K562 (cell line): ENCODE data around the gene PRKD1. TPM values are rescaled to one million over a fixed set of nuclear protein-coding genes. Genes with fewer than 3 reads are reported as not detected.

Source experiments
- ASH1L ChIP-seq: fragments of 450-650 bp; IDR thresholded peaks from 2 replicates; pipeline ENCODE4 v1.6.1; 2018; ENCODE audit warnings: borderline replicate concordance, mild to moderate bottlenecking, low read depth; ENCODE audit not compliant: partially characterized antibody
- C11orf30 ChIP-seq: fragments of 450-650 bp; IDR thresholded peaks from 2 replicates; pipeline ENCODE4 v1.6.1; 2016; ENCODE audit warnings: low read depth, mild to moderate bottlenecking
- CC2D1A ChIP-seq: fragments of 450-650 bp; IDR thresholded peaks from 2 replicates; pipeline ENCODE4 v1.6.1; 2017; ENCODE audit warnings: mild to moderate bottlenecking
- EHMT2 ChIP-seq: fragments of 450-650 bp; IDR thresholded peaks from 2 replicates; pipeline ENCODE4 v1.6.1; 2018; ENCODE audit warnings: antibody characterized with exemption
- FIP1L1 ChIP-seq: fragments of 200-400 bp; formaldehyde crosslinking; IDR thresholded peaks from 2 replicates; pipeline ENCODE4 v1.6.1; 2018; ENCODE audit warnings: mild to moderate bottlenecking, low read depth, low read length; ENCODE audit not compliant: poor library complexity, severe bottlenecking
- HOXB6 ChIP-seq: fragments of 250-450 bp; sonication (Bioruptor Pico); IDR thresholded peaks from 2 replicates; pipeline ENCODE4 v1.5.1; 2022; ENCODE audit warnings: mild to moderate bottlenecking, borderline replicate concordance
- KAT2B ChIP-seq: IDR thresholded peaks from one replicate; pipeline ENCODE4 v1.6.1; 2012; ENCODE audit warnings: low read depth, mild to moderate bottlenecking, control low read depth, inconsistent platforms, low read length, moderate library complexity
- MAZ ChIP-seq, 2 experiments: fragments of 450-650 bp in 1 of 2; sonication (generic) in 1 of 2; formaldehyde crosslinking; IDR thresholded peaks in 1 of 2; conservative IDR thresholded peaks in 1 of 2; 2 replicates each; pipeline versions ENCODE4 v1.4.0 to v1.5.0; 2020; ENCODE audit warnings: mild to moderate bottlenecking in 1 of 2, missing genetic modification reagents in 1 of 2
- NFE2 ChIP-seq: IDR thresholded peaks from 2 replicates; pipeline ENCODE4 v1.6.1; 2014; ENCODE audit warnings: antibody characterized with exemption, low read depth
- NR4A1 ChIP-seq, 2 experiments: fragments of 250-450 bp in 1 of 2; fragments of 450-650 bp in 1 of 2; sonication (Bioruptor Pico) in 1 of 2; IDR thresholded peaks; 2 replicates each; pipeline versions ENCODE4 v1.4.0 to v1.6.1; 2016 to 2020; ENCODE audit warnings: mild to moderate bottlenecking in 2 of 2, missing compliant biosample characterization in 1 of 2, missing genetic modification characterization in 1 of 2, moderate library complexity in 1 of 2
- SIN3A ChIP-seq, 2 experiments: fragments of 150-350 bp in 1 of 2; IDR thresholded peaks; 2 replicates each; pipeline ENCODE4 v1.6.1; 2011 to 2016; ENCODE audit warnings: borderline replicate concordance in 2 of 2, low read depth in 2 of 2, low read length in 2 of 2, mild to moderate bottlenecking in 2 of 2, moderate library complexity in 2 of 2; ENCODE audit not compliant: control insufficient read depth in 1 of 2
- SMARCA4 ChIP-seq: fragments of 450-650 bp; IDR thresholded peaks from 2 replicates; pipeline ENCODE4 v1.6.1; 2016
- SOX6 ChIP-seq: fragments of 450-650 bp; IDR thresholded peaks from 2 replicates; pipeline ENCODE4 v1.6.1; 2014; ENCODE audit warnings: mild to moderate bottlenecking
- SP2 ChIP-seq: IDR thresholded peaks from 2 replicates; pipeline ENCODE4 v1.6.1; 2011; ENCODE audit warnings: mild to moderate bottlenecking, low read depth, low read length, moderate library complexity; ENCODE audit not compliant: poor library complexity, severe bottlenecking; ENCODE audit errors: extremely low read depth
- SREBF1 ChIP-seq: fragments of 150-350 bp; IDR thresholded peaks from 2 replicates; pipeline ENCODE4 v1.6.1; 2014; ENCODE audit warnings: antibody characterized with exemption, low read depth, low read length, borderline replicate concordance
- TAF9B ChIP-seq: fragments of 450-650 bp; IDR thresholded peaks from 2 replicates; pipeline ENCODE4 v1.6.1; 2018; ENCODE audit warnings: mild to moderate bottlenecking; ENCODE audit not compliant: partially characterized antibody
- ZNF79 ChIP-seq: fragments of 250-450 bp; sonication (Bioruptor Pico); IDR thresholded peaks from 2 replicates; pipeline ENCODE4 v1.4.0; 2020; ENCODE audit warnings: low read depth, mild to moderate bottlenecking, moderate library complexity
- polyA plus RNA-seq, 8 experiments: library from polyadenylated mRNA; depleted of rRNA in 4 of 8; stranded (reverse) in 5 of 8; unstranded in 3 of 8; fragments of >200 nt; fragmentation: Nextera tagmentation in 2 of 8; fragmentation: Illumina TruSeq in 1 of 8; extraction: Ambion mirVana in 2 of 8; extraction: Trizol in 1 of 8; gene quantifications; 2 replicates each; pipeline versions ENCODE4 v1.2.1 to v1.2.3, GENCODE V29; 2011 to 2014; ENCODE audit warnings: inconsistent platforms in 1 of 8, missing spikeins in 1 of 8
- total RNA-seq, 7 experiments: library from RNA; depleted of rRNA in 6 of 7; stranded (reverse); fragments of >200 nt in 6 of 7; fragmentation: Illumina TruSeq in 2 of 7; extraction: Trizol in 2 of 7; gene quantifications; 2 replicates each; pipeline versions ENCODE4 v1.2.1 to v1.2.3, GENCODE V29; 2011 to 2021; ENCODE audit warnings: low replicate concordance in 1 of 7
- TF ChIP-seq, protein P1 (sequence below): sonication (generic); formaldehyde crosslinking; IDR thresholded peaks from 2 replicates; pipeline ENCODE4 v1.8.0; 2022; ENCODE audit warnings: mild to moderate bottlenecking, low read depth, missing genetic modification reagents
- TF ChIP-seq, protein P2 (sequence below): IDR thresholded peaks from 2 replicates; pipeline ENCODE4 v1.6.1; 2012; ENCODE audit warnings: low read depth, low read length, improper control_type of control experiment, borderline replicate concordance
- TF ChIP-seq, protein P3 (sequence below): fragments of 450-650 bp; IDR thresholded peaks from 2 replicates; pipeline ENCODE4 v1.6.1; 2017; ENCODE audit warnings: antibody characterized with exemption, mild to moderate bottlenecking

Gene PRKD1
- total and polyA plus RNA-seq, 9 of the 15 experiments (the other 6 are each of a cell fraction or from before 2014, with no cell fraction given), result 0.04 to 0.25 (median 0.13) TPM; not detected in 1

DNA sequence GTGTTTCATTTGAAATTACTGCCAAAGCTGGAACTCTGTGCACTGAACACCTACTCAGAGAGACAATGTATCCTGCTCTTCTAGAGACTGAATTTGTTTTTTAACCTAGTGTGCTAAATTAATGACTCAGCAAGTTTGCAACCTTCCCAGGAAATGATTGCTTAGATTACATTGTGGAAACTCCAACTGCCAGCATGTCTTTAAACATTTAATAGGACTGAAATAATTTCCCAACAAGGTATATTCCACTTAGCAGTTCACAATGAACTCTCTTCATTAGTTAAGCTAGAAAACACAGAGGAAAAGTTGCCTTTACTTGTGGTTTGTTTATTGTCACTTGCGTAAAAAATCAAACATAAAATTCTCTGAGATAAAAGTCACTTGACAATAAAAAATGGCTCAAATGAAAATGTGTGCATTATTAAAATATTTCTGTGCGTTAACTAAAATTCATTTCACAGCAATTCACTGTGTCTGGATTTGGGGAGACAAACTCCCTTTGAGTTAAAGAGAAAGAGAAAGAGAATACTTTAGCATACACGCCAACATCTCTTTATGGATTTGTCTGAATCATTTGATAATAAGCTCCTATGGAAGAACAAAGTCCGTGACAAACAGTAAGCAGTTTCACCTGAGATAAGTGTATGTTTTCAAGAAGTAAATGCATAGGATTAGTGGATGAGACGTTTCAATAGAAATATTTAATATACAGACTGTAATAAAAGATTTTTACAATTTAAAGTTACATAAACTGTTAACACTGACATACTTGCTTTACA, 284.0 kb downstream of the PRKD1 start (continued):
- no peak for TF ChIP-seq KAT2B
- TF ChIP-seq, protein P1, sequence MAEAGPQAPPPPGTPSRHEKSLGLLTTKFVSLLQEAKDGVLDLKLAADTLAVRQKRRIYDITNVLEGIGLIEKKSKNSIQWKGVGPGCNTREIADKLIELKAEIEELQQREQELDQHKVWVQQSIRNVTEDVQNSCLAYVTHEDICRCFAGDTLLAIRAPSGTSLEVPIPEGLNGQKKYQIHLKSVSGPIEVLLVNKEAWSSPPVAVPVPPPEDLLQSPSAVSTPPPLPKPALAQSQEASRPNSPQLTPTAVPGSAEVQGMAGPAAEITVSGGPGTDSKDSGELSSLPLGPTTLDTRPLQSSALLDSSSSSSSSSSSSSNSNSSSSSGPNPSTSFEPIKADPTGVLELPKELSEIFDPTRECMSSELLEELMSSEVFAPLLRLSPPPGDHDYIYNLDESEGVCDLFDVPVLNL (CRISPR knock-in tag), result no peak
- TF ChIP-seq ZNF79 (CRISPR knock-in tag), result no peak
- no peak for TF ChIP-seq TAF9B
- no peak for TF ChIP-seq HOXB6 (CRISPR knock-in tag)
- TF ChIP-seq ASH1L, result no peak
- no peak for TF ChIP-seq MAZ (CRISPR knock-in tag; conservative IDR thresholded peaks at IDR 0.05 in 1 of 2, IDR thresholded peaks at IDR 0.05 in 1 of 2)
- TF ChIP-seq CC2D1A, result no peak
- TF ChIP-seq, protein P2, sequence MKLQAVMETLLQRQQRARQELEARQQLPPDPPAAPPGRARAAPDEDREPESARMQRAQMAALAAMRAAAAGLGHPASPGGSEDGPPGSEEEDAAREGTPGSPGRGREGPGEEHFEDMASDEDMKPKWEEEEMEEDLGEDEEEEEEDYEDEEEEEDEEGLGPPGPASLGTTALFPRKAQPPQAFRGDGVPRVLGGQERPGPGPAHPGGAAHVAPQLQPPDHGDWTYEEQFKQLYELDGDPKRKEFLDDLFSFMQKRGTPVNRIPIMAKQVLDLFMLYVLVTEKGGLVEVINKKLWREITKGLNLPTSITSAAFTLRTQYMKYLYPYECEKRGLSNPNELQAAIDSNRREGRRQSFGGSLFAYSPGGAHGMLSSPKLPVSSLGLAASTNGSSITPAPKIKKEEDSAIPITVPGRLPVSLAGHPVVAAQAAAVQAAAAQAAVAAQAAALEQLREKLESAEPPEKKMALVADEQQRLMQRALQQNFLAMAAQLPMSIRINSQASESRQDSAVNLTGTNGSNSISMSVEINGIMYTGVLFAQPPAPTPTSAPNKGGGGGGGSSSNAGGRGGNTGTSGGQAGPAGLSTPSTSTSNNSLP, result no peak
- TF ChIP-seq FIP1L1, result no peak
- no peak for TF ChIP-seq NR4A1 (CRISPR knock-in tag; IDR thresholded peaks at IDR 0.05)
- TF ChIP-seq NR4A1 (tag; IDR thresholded peaks at IDR 0.05), result no peak
- TF ChIP-seq, protein P3, sequence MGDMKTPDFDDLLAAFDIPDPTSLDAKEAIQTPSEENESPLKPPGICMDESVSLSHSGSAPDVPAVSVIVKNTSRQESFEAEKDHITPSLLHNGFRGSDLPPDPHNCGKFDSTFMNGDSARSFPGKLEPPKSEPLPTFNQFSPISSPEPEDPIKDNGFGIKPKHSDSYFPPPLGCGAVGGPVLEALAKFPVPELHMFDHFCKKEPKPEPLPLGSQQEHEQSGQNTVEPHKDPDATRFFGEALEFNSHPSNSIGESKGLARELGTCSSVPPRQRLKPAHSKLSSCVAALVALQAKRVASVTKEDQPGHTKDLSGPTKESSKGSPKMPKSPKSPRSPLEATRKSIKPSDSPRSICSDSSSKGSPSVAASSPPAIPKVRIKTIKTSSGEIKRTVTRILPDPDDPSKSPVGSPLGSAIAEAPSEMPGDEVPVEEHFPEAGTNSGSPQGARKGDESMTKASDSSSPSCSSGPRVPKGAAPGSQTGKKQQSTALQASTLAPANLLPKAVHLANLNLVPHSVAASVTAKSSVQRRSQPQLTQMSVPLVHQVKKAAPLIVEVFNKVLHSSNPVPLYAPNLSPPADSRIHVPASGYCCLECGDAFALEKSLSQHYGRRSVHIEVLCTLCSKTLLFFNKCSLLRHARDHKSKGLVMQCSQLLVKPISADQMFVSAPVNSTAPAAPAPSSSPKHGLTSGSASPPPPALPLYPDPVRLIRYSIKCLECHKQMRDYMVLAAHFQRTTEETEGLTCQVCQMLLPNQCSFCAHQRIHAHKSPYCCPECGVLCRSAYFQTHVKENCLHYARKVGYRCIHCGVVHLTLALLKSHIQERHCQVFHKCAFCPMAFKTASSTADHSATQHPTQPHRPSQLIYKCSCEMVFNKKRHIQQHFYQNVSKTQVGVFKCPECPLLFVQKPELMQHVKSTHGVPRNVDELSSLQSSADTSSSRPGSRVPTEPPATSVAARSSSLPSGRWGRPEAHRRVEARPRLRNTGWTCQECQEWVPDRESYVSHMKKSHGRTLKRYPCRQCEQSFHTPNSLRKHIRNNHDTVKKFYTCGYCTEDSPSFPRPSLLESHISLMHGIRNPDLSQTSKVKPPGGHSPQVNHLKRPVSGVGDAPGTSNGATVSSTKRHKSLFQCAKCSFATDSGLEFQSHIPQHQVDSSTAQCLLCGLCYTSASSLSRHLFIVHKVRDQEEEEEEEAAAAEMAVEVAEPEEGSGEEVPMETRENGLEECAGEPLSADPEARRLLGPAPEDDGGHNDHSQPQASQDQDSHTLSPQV, result peak; percentile 61; the same call in 1 of the 2 replicates
- no peak for TF ChIP-seq EHMT2
- TF ChIP-seq NFE2, result peak; percentile 90
- peak; percentile 61 for TF ChIP-seq SMARCA4
- no peak for TF ChIP-seq SP2
- no peak for TF ChIP-seq SREBF1
- TF ChIP-seq SOX6, result no peak
- TF ChIP-seq SIN3A (IDR thresholded peaks at IDR 0.05; ENCODE audit: borderline replicate concordance in 2 of 2, control insufficient read depth in 1 of 2, low read depth in 2 of 2, low read length in 2 of 2), result no peak
- peak; percentile 98 for TF ChIP-seq C11orf30
